Muscle of arm (tissue), 12 donors: ENCODE data around the gene PPY. TPM values are rescaled to one million over a fixed set of nuclear protein-coding genes. Genes with fewer than 3 reads are reported as not detected.
"Not testable (repeated sequence)": the region's sequence is repeated elsewhere in the genome, so short reads cannot be mapped to it uniquely, and the experiment has no call there.

ENCODE experiments used
- DNase-seq: peaks from one replicate; pipeline ENCODE4 v3.0.0-alpha.2; 2013
- polyA plus RNA-seq, 12 donors: library from polyadenylated mRNA; unstranded; fragments of 120-200 nt; gene quantifications; one replicate each; pipeline ENCODE4 v1.2.1, GENCODE V29; 2013; ENCODE audit not compliant: insufficient read length in 12 of 12

Gene PPY
- polyA plus RNA-seq, 12 donors = 0.27 to 0.37 (median 0.35) TPM; not detected in 9

DNA sequence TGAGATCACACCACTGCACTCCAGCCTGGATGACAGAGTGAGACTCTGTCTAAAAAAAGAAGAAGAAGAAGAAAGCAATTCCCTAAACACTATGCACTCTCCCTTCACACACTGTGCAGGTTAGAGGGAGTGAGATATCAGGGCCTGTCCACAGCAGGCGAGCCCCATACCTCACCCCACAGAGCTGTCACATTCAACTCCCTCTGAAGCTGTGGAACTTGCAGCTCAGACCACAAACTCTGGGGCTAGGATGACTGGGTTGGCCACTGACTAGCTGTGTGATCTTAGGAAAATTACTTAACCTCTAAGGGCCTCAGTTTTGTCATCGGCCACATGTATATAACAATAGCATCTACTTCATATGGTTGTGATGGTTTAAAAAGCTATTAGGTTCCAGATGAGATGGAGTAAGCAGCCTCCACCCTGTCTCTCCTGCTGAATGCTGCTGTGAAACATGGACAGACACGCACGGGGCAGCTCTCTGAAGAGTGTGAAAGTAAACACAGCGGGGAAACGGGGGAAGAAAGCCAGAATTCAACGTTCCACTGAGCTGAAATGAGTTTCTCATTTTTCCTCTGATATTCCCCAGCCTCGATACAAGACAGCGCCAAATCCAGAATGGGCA is 25.1 kb upstream of the PPY start:
- DNase-seq = no peak

- DNase-seq = no peak
Measured at GRCh38 chr17:43966276-43966675, 24.0 kb upstream of the PPY start.

DNA sequence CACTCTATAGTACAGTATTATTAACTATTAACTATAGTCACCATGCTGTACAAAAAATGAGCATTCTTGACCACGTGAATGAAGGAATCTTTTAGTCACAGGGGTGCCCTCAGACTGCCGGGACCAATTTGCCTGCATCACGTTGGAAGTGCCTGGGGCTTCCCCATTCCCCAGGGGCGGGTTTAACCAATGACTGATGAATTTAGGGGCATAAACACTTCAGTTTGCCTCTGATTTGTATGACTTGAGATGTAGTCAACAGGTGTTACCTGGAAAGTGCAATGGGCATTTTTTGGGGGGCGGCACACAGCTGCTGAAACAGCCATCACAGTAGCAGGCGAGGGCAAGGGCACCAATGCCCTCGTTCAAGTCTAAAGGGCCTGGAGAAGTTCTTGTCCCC is 20.2 kb upstream of the PPY start:
- DNase-seq = no peak

- DNase-seq = no peak
Measured at GRCh38 chr17:43961954-43962353, 19.7 kb upstream of the PPY start.

DNA sequence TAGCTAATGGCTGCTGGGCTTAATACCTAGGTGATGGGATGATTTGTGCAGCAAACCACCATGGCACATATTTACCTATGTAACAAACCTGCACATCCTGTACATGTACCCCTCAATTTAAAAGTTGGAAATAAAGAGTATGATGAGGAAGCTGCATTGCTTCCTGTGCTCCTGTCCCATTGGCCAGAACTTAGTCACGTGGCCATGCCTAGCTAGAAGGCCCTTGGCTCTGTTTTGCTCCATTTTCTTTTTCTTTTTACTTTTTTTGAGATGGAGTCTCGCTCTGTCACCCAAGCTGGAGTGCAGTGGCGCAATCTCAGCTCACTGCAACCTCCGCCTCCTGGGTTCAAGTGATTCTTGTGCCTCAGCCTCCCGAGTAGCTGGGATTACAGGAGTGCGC is 19.0 kb upstream of the PPY start:
- DNase-seq = not testable (repeated sequence)

- no peak for DNase-seq
Measured at GRCh38 chr17:43958748-43959352, 16.6 kb upstream of the PPY start.

DNA sequence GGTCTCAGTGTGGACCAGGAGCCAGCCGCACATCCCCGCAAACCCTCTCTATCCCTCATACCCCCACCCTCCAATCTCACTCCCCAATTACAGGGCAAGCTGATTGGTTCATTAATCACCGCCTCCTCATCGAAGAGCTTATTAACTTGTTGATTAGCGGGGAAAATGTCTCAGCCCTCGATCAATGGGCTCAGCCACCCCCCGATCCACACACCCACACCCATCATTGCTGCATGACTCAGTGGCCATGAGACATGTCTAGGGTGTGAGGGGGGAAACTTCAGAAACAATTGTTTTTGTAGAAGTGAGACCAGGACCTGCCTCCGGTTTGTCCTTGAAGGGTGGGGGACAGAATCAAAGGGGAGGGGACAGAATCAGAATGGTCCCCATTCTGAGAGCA is 13.9 kb upstream of the PPY start:
- no peak for DNase-seq

DNA sequence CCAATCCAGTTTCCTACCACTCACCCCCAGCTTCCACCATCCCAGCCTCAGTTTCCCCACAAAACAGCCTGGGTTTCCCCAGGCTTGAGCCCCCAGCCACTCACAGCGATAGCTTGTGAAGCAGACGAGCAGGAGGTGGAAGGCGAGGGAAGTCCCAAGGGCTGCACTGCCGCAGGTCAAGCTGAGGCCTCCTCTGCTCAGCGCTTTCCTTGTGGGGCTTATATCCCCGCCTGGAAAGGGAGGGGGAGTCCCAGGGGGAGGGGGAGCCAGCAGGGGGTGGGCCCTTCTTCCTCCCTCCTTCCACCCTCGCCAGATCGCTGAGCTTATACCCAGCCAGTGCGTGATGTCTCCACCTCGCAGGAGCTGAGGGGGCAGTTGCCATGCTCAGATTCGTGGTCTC is 11.5 kb upstream of the PPY start, which contains the start of gene PYY:
TSS of gene PYY (minus strand) at position 195 of the 400 bp plus-strand sequence. CDS start 457 bp downstream, outside the sequence.
- no peak for DNase-seq

DNA sequence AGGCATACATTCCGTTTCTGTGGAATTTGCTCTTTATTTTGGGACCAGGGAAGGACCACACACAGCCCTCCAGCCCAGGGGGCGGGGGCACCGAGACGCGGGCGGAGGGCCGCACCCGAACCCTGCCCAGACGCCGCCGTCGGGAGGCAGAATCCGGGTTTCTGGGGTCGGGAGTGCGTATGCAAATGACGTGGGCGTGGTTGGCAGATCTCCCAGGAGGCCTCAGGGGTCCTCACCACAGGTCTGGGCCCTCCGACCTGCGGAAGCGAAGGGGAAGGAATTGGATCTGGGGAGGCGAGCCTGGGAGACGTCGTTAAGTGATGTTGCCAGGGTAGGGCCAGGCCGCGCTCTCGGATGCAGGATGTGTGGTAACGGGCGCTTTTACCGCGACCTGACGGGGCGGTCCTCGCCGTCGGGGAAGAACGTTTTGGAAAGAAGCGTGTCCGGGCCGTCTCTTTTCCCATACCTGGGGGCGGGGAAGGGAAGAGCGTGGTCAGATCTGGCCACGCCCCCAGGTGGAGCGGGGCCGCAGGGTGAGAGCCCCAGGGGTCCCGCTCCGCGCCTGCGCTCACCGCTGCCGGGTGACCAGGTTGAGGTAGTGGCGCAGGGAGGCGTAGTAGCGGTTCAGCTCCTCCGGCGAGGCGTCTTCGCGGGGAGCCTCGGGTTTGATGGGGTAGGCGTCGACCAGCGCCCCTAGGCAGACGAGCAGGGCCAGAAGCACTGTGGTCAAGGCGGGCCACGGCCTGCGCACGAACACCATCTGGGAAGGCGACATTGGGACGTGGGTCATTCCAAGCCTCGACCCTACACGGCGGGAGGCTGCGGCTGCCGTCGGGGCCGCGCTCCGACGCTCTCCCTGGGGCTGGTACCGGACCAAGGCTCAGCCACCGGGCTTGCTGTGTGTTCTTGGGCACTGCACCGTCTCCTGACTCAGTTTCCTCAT is 10.7 kb upstream of the PPY start:
- DNase-seq = no peak

- peak; percentile 32 for DNase-seq
Measured at GRCh38 chr17:43952351-43952723, 10.1 kb upstream of the PPY start.

DNA sequence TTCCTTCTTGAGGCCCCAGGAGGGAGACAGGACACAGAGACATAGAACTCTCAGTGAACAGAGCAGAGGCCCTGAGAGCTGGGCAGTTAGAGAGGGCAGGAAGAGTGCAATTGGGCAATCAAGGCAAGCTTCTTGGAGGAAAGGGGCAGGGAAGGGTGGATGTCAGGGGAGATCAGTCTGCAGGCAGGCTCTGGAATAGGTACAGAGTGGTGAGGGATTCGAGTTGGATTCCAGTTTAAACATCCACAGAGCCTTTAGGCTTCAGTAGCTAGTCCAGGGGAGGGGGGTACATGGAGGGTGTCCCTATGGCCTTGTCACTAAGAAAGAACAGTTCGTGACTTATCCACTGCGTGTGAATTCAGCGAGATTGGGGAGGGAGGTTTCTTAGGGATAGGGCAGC is 9.5 kb upstream of the PPY start:
- DNase-seq = no peak

- DNase-seq = no peak
Measured at GRCh38 chr17:43950554-43950953, 8.3 kb upstream of the PPY start.

- no peak for DNase-seq
Measured at GRCh38 chr17:43949781-43950180, 7.5 kb upstream of the PPY start.

- DNase-seq = no peak
Measured at GRCh38 chr17:43946781-43947180, 4.5 kb upstream of the PPY start.

GRCh38 chr17:43945074-43945829 is 3.0 kb upstream of the PPY start:
- no peak for DNase-seq

DNA sequence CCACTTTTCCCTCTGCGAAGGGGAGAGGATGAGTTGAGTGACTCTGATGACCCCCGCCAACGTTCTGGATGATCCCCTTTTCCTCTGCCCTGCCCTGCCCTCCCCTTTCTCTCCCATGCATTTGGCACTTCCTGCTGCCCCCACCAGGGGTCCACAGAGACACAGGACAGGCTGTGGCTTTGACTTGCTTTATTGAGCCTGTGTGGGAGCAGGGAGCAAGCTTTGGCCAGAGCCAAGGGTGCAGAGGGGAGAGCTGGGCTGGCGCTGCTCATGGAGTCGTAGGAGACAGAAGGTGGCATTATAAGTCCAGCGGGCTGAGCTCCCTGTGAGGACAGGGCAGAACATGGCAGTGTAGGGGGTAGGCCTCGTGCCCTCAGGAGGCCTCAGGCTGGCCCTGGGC is 1.6 kb downstream of the PPY start:
- no peak for DNase-seq

GRCh38 chr17:43939886-43940285 is 2.4 kb downstream of the PPY start:
- DNase-seq = no peak

DNA sequence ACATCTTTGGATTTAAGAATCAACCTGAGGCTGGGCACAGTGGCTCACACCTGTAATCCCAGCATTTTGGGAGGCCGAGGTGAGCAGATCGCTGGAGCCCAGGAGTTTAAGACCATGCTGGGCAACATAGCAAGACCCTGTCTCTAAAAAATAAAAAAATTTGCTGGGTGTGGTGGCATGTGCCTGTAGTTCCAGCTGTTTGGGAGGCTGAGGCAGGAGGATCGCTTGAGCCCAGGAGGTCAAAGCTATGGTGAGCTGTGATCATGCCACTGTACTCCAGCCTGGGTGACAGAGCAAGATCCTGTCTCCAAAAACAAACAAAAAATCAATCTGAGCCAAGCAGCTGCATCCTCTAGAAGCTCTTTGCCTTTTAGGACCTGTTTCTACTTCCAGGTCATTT is 2.8 kb downstream of the PPY start:
- not testable (repeated sequence) for DNase-seq

DNA sequence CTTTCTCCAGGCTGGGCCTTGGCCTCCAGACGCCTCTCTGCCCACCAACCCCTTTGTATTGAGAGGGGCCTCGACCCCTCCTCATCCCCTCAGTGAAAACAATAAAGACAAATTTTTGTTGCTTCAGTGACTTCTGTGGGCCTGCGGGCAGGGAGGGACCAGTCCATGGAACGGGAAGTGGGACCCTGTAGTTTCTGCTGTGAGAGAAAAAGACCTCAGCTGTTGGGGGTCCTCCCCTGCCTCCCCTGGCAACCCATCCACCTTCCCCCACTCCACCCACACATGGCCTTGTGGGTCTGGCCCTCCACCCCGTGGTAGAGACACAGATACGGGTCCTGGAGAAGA is 3.5 kb downstream of the PPY start:
- DNase-seq = no peak

- DNase-seq = no peak
Measured at GRCh38 chr17:43936434-43936833, 5.8 kb downstream of the PPY start.

DNA sequence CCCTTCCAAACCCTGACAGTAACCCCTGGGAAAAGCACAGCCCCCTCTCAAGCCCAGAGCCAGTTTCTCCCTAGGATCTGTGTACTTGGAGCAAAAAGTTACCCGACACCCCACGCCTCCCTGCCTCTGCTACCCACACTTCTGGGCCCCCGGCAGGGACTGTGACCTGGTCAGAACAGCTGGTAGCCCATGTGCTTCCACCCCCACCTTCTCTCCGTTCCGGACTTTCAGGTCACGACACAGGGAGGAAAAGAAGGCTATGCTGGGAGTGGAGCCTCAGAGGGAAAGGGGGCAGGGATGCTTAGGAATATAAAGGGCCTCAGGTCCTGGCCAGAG is 6.4 kb downstream of the PPY start:
- no peak for DNase-seq

- DNase-seq = no peak
Measured at GRCh38 chr17:43935204-43935925, 6.9 kb downstream of the PPY start.
